ENCODE data around the gene EPM2A. TPM values are rescaled to one million over a fixed set of nuclear protein-coding genes. Genes with fewer than 3 reads are reported as not detected.

The EPM2A gene
- total RNA-seq, 2 experiments from 2014 or later, result 6.4 to 8.5 TPM

DNA sequence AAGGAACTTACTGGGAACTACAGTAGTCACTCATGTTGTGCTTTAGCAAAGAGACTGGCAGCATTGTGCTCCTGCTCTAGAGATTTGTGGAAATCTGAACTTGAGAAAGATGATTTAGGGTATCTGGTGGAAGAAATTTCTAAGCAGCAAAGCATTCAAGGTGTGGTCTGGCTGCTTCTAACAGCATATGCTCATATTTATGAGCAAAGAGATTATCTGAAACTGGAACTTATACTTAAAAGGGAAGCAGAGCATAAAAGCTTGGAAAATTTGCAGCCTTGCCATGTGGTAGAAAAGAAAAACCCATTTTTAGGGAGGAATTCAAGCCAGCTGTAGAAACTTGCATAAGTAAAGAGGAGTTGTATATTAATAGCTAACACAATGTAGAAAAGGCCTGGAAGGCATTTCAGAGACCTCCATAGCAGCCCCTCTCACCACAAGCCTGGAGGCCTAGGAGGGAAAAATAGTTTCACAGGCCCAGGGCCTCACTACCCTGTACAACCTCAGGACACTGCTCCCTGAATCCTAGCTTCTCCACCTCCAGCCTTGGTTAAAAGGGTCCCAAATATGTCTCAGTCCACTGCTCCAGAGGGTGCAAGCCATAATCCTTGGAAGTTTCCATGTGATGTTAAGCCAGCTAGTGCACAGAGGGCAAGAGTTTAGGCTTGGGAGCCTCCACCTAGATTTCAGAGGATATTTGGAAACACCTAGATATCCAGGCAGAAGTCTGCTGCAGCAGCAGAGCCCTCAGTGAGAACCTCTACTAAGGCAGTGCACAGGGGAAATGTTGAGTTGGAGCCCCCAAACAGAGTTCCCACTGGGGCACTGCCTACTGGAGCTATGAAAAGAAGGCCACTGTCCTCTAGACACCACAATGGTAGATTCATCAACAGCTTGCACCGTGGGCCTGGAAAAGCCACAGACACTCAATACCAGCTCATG, 6.6 kb downstream of the EPM2A start:
- Mint-ChIP-seq H3K27me3 (no peaks in the 10 kb centered on the region), H3K27ac (no peak overlapping the region), H3K4me1 (ENCODE audit: low read depth) (peaks cover 31% of the 10 kb centered on the region), H3K36me3 (peaks cover 25% of the 10 kb centered on the region), H3K4me3 (no peak overlapping the region), H3K9me3 (peaks cover 34% of the 10 kb centered on the region)
- ChIA-PET CTCF (no interaction called here), POLR2A (no interaction called here)
- intact Hi-C loops (cut with micrococcal nuclease), result loop anchor here (5.0 kb wide), 1 partner anchor 974 kb away; no protein-coding TSS in a partner anchor
- no peak for DNase-seq

GRCh38 chr6:145727817-145728388, 7.4 kb downstream of the EPM2A start:
- DNase-seq, result no peak
- intact Hi-C loops (cut with micrococcal nuclease), result loop anchor here (5.0 kb wide), 1 partner anchor 974 kb away; no protein-coding TSS in a partner anchor
- ChIA-PET CTCF (no interaction called here), POLR2A (no interaction called here)
- H3K36me3 Mint-ChIP-seq, result peaks cover 27% of the 10 kb centered on the region
- H3K4me1 Mint-ChIP-seq (ENCODE audit: low read depth), result peaks cover 30% of the 10 kb centered on the region
- no peak overlapping the region for H3K4me3 Mint-ChIP-seq
- H3K27me3 Mint-ChIP-seq, result no peaks in the 10 kb centered on the region
- no peak overlapping the region for H3K27ac Mint-ChIP-seq
- H3K9me3 Mint-ChIP-seq, result peaks cover 34% of the 10 kb centered on the region

- Mint-ChIP-seq H3K27ac (no peak overlapping the region), H3K4me1 (ENCODE audit: low read depth) (peaks cover 18% of the 10 kb centered on the region), H3K9me3 (peaks cover 39% of the 10 kb centered on the region), H3K4me3 (no peak overlapping the region), H3K36me3 (peaks cover 31% of the 10 kb centered on the region), H3K27me3 (no peaks in the 10 kb centered on the region)
- intact Hi-C loops (cut with micrococcal nuclease), result loop anchor here (5.0 kb wide), 1 partner anchor 977 kb away; no protein-coding TSS in a partner anchor
- ChIA-PET POLR2A (interaction anchor here (1.0 kb wide), 1 partner anchor 10 kb away, joined by 5 read pairs; the partner anchor contains the start of gene EPM2A), CTCF (no interaction called here)
- no peak for DNase-seq
These were observed 9.8 kb downstream of the EPM2A start for GRCh38 chr6:145725570-145725969.

- H3K4me1 Mint-ChIP-seq (ENCODE audit: low read depth), result peaks cover 18% of the 10 kb centered on the region
- ChIA-PET POLR2A (no interaction called here), CTCF (no interaction called here)
- H3K4me3 Mint-ChIP-seq, result no peak overlapping the region
- H3K36me3 Mint-ChIP-seq, result peaks cover 22% of the 10 kb centered on the region
- H3K9me3 Mint-ChIP-seq, result peaks cover 24% of the 10 kb centered on the region
- DNase-seq, result no peak
- H3K27me3 Mint-ChIP-seq, result no peaks in the 10 kb centered on the region
- intact Hi-C loops (cut with micrococcal nuclease), result no loop called here
- H3K27ac Mint-ChIP-seq, result no peak overlapping the region
These were observed 11.7 kb downstream of the EPM2A start for GRCh38 chr6:145723646-145724045.

- Mint-ChIP-seq H3K27me3 (no peaks in the 10 kb centered on the region), H3K9me3 (peaks cover 14% of the 10 kb centered on the region), H3K4me1 (ENCODE audit: low read depth) (peaks cover 9% of the 10 kb centered on the region), H3K36me3 (peaks cover 16% of the 10 kb centered on the region), H3K27ac (no peak overlapping the region), H3K4me3 (no peak overlapping the region)
- no peak for DNase-seq
- intact Hi-C loops (cut with micrococcal nuclease), result no loop called here
- CTCF ChIA-PET, result no interaction called here
- POLR2A ChIA-PET, result no interaction called here
These were observed 13.1 kb downstream of the EPM2A start for GRCh38 chr6:145722190-145722589.

DNA sequence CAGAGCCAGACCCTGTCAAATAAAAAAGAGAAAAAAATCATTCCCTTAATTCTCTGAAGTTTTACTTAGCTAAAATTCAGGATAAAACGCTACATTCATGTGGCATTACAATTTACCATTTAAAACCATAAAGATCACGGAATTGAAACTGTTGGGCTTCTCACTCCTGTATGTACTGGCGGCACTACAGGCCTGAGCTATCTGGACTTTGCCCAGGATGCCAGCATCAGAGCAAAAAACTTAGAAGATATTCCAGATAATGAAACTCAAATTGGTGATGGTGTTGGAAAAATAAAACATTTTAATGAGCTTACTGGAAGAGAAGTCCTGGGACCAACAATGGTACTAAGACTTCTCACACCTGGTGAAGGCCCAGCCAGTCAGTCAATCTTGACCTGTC, 14.2 kb downstream of the EPM2A start:
- no peak overlapping the region for H3K27ac Mint-ChIP-seq
- intact Hi-C loops (cut with micrococcal nuclease), result no loop called here
- H3K36me3 Mint-ChIP-seq, result peaks cover 24% of the 10 kb centered on the region
- no peak for DNase-seq
- H3K4me1 Mint-ChIP-seq (ENCODE audit: low read depth), result peaks cover 9% of the 10 kb centered on the region
- no peaks in the 10 kb centered on the region for H3K27me3 Mint-ChIP-seq
- H3K9me3 Mint-ChIP-seq, result peaks cover 14% of the 10 kb centered on the region
- CTCF ChIA-PET, result no interaction called here
- POLR2A ChIA-PET, result no interaction called here
- H3K4me3 Mint-ChIP-seq, result no peak overlapping the region

DNA sequence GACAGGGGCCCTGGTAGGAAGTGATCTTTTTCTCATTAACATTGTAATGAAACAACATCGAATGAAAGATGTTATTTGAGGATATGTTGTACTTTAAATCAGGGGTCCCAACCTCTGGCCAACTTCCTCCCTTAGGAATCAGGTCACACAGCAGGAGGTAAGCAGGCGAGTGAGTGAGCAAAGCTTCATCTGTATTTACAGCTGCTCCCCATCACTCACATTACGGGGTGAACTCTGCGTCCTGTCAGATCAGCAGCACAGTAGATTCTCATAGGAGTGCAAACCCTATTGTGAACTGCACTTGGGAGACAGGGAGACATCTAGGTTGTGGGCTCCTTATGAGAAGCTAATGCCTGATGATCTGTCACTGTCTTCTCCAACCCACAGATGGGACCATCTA, 19.9 kb downstream of the EPM2A start:
- intact Hi-C loops (cut with micrococcal nuclease), result no loop called here
- Mint-ChIP-seq H3K4me3 (no peak overlapping the region), H3K27me3 (no peaks in the 10 kb centered on the region), H3K9me3 (peaks cover 17% of the 10 kb centered on the region), H3K4me1 (ENCODE audit: low read depth) (no peaks in the 10 kb centered on the region), H3K27ac (no peak overlapping the region), H3K36me3 (peaks cover 29% of the 10 kb centered on the region)
- POLR2A ChIA-PET, result no interaction called here
- no peak for DNase-seq
- CTCF ChIA-PET, result no interaction called here

DNA sequence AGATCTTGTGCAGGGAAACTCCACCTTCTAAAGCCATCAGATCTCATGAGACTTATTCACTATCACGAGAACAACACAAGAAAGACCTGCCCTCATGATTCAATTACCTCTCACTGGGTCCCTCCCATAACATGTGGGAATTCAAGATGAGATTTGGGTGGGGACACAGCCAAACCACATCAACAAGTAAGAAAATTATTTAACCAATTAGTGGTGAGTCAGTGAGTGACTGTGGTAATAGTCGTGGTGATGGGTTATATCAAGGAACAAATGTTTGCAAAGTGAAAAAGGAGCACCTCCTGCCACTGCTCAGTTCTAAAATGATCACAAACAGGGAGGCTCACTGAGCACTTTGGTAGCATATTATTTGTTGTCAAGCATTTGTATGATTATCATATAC, 20.6 kb downstream of the EPM2A start:
- CTCF ChIA-PET, result no interaction called here
- H3K4me1 Mint-ChIP-seq (ENCODE audit: low read depth), result no peaks in the 10 kb centered on the region
- H3K9me3 Mint-ChIP-seq, result peaks cover 17% of the 10 kb centered on the region
- H3K36me3 Mint-ChIP-seq, result peaks cover 29% of the 10 kb centered on the region
- H3K27ac Mint-ChIP-seq, result no peak overlapping the region
- intact Hi-C loops (cut with micrococcal nuclease), result no loop called here
- no peak overlapping the region for H3K4me3 Mint-ChIP-seq
- POLR2A ChIA-PET, result no interaction called here
- DNase-seq, result no peak
- H3K27me3 Mint-ChIP-seq, result no peaks in the 10 kb centered on the region

DNA sequence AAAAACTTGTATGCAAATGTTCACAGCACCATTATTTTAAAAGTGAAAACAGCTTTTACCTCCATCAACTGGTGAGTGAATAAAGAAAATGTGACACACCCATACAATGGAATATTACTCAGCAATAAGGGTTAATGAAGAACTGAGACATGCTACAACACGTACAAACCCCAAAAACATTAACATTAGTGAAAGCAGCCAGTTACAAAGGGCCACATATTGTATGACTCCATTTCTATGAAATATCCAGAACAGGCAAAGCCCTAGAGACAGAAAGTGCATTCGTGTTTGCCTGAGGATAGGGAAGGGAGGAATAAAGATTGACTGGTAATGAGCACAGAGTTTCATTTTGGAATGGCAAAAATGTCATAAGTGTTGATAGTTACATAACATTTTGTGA, 21.5 kb downstream of the EPM2A start:
- Mint-ChIP-seq H3K9me3 (peaks cover 17% of the 10 kb centered on the region), H3K36me3 (peaks cover 31% of the 10 kb centered on the region), H3K27ac (no peak overlapping the region), H3K4me1 (ENCODE audit: low read depth) (no peaks in the 10 kb centered on the region), H3K4me3 (no peak overlapping the region), H3K27me3 (no peaks in the 10 kb centered on the region)
- ChIA-PET CTCF (no interaction called here), POLR2A (no interaction called here)
- intact Hi-C loops (cut with micrococcal nuclease), result no loop called here
- DNase-seq, result no peak

- Mint-ChIP-seq H3K9me3 (peaks cover 24% of the 10 kb centered on the region), H3K27me3 (no peaks in the 10 kb centered on the region), H3K4me3 (no peak overlapping the region), H3K4me1 (ENCODE audit: low read depth) (peaks cover 7% of the 10 kb centered on the region), H3K27ac (no peak overlapping the region), H3K36me3 (peaks cover 28% of the 10 kb centered on the region)
- ChIA-PET POLR2A (no interaction called here), CTCF (no interaction called here)
- intact Hi-C loops (cut with micrococcal nuclease), result no loop called here
- no peak for DNase-seq
These were observed 23.9 kb downstream of the EPM2A start for GRCh38 chr6:145711372-145711771.

DNA sequence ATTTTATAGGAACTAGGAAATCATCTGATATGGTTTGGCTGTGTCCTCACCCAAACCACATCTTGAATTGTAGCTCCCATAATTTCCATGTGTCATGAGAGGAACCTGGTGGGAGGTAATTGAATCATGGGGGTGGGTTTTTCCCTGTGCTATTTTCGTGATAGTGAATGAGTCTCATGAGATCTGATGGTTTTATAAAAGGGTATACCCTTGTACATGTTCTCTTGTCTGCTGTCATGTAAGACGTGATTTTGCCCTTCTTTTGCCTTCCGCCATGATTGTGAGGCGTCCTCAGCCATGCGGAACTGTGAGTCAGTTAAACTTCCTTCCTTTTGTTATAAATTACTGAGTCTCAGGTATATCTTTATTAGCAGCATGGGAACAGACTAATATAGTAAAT, 27.9 kb downstream of the EPM2A start:
- Mint-ChIP-seq H3K36me3 (peaks cover 12% of the 10 kb centered on the region), H3K27ac (no peak overlapping the region), H3K27me3 (no peaks in the 10 kb centered on the region), H3K4me1 (ENCODE audit: low read depth) (peaks cover 12% of the 10 kb centered on the region), H3K4me3 (no peak overlapping the region), H3K9me3 (peaks cover 7% of the 10 kb centered on the region)
- DNase-seq, result no peak
- CTCF ChIA-PET, result no interaction called here
- POLR2A ChIA-PET, result no interaction called here
- intact Hi-C loops (cut with micrococcal nuclease), result no loop called here

DNA sequence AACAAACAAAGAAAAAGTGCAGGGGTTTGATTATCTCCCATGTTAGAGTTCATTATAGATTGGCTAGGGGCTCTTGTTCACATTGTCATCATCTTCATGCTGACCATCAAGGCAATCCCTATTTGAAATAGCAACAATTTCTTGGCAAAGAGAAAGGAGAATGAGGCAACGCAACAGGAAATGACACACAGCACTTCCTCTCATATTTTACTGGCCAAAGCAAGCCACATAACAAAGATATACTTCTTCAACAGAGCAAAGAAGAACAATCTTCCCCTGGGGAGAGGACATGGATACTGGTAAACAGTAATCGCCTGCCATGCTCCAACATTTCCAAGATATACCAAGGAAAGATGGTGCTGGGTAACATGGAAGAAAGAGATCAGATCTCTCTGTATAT, 29.8 kb downstream of the EPM2A start:
- Mint-ChIP-seq H3K4me1 (ENCODE audit: low read depth) (peaks cover 12% of the 10 kb centered on the region), H3K36me3 (peaks cover 9% of the 10 kb centered on the region), H3K9me3 (peaks cover 7% of the 10 kb centered on the region), H3K27me3 (no peaks in the 10 kb centered on the region), H3K4me3 (no peak overlapping the region), H3K27ac (no peak overlapping the region)
- no peak for DNase-seq
- CTCF ChIA-PET, result no interaction called here
- POLR2A ChIA-PET, result no interaction called here
- intact Hi-C loops (cut with micrococcal nuclease), result no loop called here

All from activated CD4-positive, alpha-beta memory T cell treated with anti-CD3 and anti-CD28 coated beads for 36 hours (primary cell).